ENCODE results near the gene MRPS18A. TPM values are rescaled to one million over a fixed set of nuclear protein-coding genes. Genes with fewer than 3 reads are reported as not detected.

The MRPS18A gene
- total and polyA plus RNA-seq, 2 of the 8 experiments (the other 6 are each of a cell fraction or from before 2014, with no cell fraction given), result 48.3 to 121 TPM

- H3K9ac ChIP-seq (replicated peaks in 1 of 4; ENCODE audit: extremely low read depth in 1 of 4, low read depth in 3 of 4, low read length in 3 of 4), result no peak overlapping the region
- WGBS, 2 experiments (ENCODE audit: extremely low coverage in 1 of 2, insufficient coverage in 1 of 2, insufficient read length in 1 of 2, insufficient replicate concordance in 2 of 2, low coverage in 1 of 2, low lambda C conversion rate in 2 of 2, missing lambda C conversion rate in 1 of 2), result 92% methylated on average over 11 of the region's 11 CpGs; no CpG with 5 or more reads in 1 of the 2 experiments
- 0 out of 7 replicates have a peak, but pooled peaks cover 0 to 5% (median 0%) of the 10 kb centered on the region in 4 experiments for H3K4me1 ChIP-seq (replicated peaks in 1 of 4; ENCODE audit: control insufficient read depth in 3 of 4, insufficient read depth in 4 of 4, low read length in 3 of 4)
- no peak overlapping the region for H3K27ac ChIP-seq (ENCODE audit: low read depth, low read length)
- H2BK12ac ChIP-seq (ENCODE audit: low read depth, low read length), result no peak overlapping the region
- H4K5ac ChIP-seq (ENCODE audit: insufficient read length, low read depth, low read length), result no peak overlapping the region
- H3K36me3 ChIP-seq (ENCODE audit: control insufficient read depth in 2 of 4, insufficient read depth in 4 of 4, low read length in 3 of 4), result peaks cover 22 to 41% (median 33%) of the 10 kb centered on the region in 4 experiments
- peaks cover 4 to 47% of the 10 kb centered on the region in 2 experiments for H3K79me2 ChIP-seq (ENCODE audit: control insufficient read depth in 1 of 2, insufficient read depth in 2 of 2, low read length in 2 of 2)
- H3K4me3 ChIP-seq (ENCODE audit: extremely low read depth in 1 of 4, insufficient read depth in 2 of 4, low read depth in 3 of 4, low read length in 4 of 4), result no peak overlapping the region
- H3K4ac ChIP-seq (replicated peaks; ENCODE audit: insufficient read length, low read depth, low read length), result no peak overlapping the region
- ChIA-PET CTCF (ENCODE audit: partially characterized antibody) (interaction anchor here (1.5 to 5.2 kb wide), 3 partner anchors 12 to 331 kb away, joined by 3 to 58 read pairs (median 3); no protein-coding TSS in a partner anchor), POLR2A (ENCODE audit: partially characterized antibody) (interaction anchor here (0.9 to 2.5 kb wide), 4 partner anchors 10 to 94 kb away, joined by 3 to 11 read pairs (median 6); partner anchors contain the start of gene GTPBP2)
- H3K9me3 ChIP-seq (ENCODE audit: insufficient read depth in 2 of 2, low read depth in 1 of 2, low read length in 1 of 2), result no peaks in the 10 kb centered on the region
- H3K79me1 ChIP-seq (ENCODE audit: low read depth, low read length), result peaks cover 23% of the 10 kb centered on the region
- no peaks in the 10 kb centered on the region for H3K27me3 ChIP-seq (replicated peaks in 1 of 4; ENCODE audit: control insufficient read depth in 3 of 4, extremely low read depth in 1 of 4, insufficient read depth in 3 of 4, low read length in 3 of 4)
- no peak overlapping the region for H2BK15ac ChIP-seq (ENCODE audit: low read length)
- H3K14ac ChIP-seq (ENCODE audit: insufficient read length), result no peak overlapping the region
- no peak overlapping the region for H2AFZ ChIP-seq (ENCODE audit: low read length)
- H2AK5ac ChIP-seq (ENCODE audit: low read depth, low read length), result no peak overlapping the region
- FAIRE-seq, result no peak
- no peak overlapping the region for H4K91ac ChIP-seq (replicated peaks; ENCODE audit: insufficient read length, low read length)
- H2BK20ac ChIP-seq (ENCODE audit: low read length), result no peak overlapping the region
- H3K56ac ChIP-seq (replicated peaks; ENCODE audit: insufficient read length, low read depth, low read length), result no peak overlapping the region
- no peak for DNase-seq (ENCODE audit: low read depth in 1 of 2, low spot score in 2 of 2)
- no peak overlapping the region for H2BK5ac ChIP-seq (ENCODE audit: low read depth, low read length)
- no peak overlapping the region for H3K18ac ChIP-seq (ENCODE audit: extremely low read depth, low read length)
- H3K4me2 ChIP-seq (ENCODE audit: insufficient read depth in 1 of 2, low read depth in 2 of 2, low read length in 2 of 2), result no peak overlapping the region
- no peaks in the 10 kb centered on the region for H3K23me2 ChIP-seq (ENCODE audit: low read depth, low read length)
- no peak overlapping the region for H2BK120ac ChIP-seq (replicated peaks; ENCODE audit: low read depth, low read length)
- TF ChIP-seq CTBP2 (IDR thresholded peaks at IDR 0.05; ENCODE audit: borderline replicate concordance, insufficient read depth, insufficient read length, low read length) (no peak), EGR1 (IDR thresholded peaks at IDR 0.05; ENCODE audit: borderline replicate concordance, low read depth, low read length) (no peak), SRF (IDR thresholded peaks at IDR 0.05; ENCODE audit: low read depth, low read length) (no peak), CHD2 (IDR thresholded peaks at IDR 0.05; ENCODE audit: low read length) (no peak)
- TF ChIP-seq, protein P1, sequence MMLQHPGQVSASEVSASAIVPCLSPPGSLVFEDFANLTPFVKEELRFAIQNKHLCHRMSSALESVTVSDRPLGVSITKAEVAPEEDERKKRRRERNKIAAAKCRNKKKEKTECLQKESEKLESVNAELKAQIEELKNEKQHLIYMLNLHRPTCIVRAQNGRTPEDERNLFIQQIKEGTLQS (IDR thresholded peaks at IDR 0.05; ENCODE audit: insufficient read depth, low read depth, low read length), result no peak
- peaks cover 7 to 26% of the 10 kb centered on the region in 2 experiments for H4K20me1 ChIP-seq (replicated peaks in 1 of 2; ENCODE audit: control insufficient read depth in 1 of 2, insufficient read depth in 2 of 2, low read length in 2 of 2)
- no peak overlapping the region for H4K8ac ChIP-seq (ENCODE audit: extremely low read depth, insufficient read depth, low read length)
- H3K23ac ChIP-seq (ENCODE audit: insufficient read length), result no peak overlapping the region
Measured at GRCh38 chr6:43680308-43681200, 7.0 kb downstream of the MRPS18A start.

Measured in H1 (cell line).